Erythroblast (primary cell): ENCODE data around the gene SUMF1.

Experiments used
- DNase-seq, 2 experiments: peaks; one replicate each; lab custom pipeline; 2025; lab: John Stamatoyannopoulos, UW
- GATA1 ChIP-seq: IDR thresholded peaks from 2 replicates; pipeline ENCODE4 v1.6.1; 2011; ENCODE audit warnings: low read depth, mild to moderate bottlenecking, control low read depth, low read length, moderate library complexity
- POLR2A ChIP-seq: IDR thresholded peaks from 2 replicates; pipeline ENCODE4 v1.6.1; 2011; ENCODE audit warnings: mild to moderate bottlenecking, low read length

Gene SUMF1

DNA sequence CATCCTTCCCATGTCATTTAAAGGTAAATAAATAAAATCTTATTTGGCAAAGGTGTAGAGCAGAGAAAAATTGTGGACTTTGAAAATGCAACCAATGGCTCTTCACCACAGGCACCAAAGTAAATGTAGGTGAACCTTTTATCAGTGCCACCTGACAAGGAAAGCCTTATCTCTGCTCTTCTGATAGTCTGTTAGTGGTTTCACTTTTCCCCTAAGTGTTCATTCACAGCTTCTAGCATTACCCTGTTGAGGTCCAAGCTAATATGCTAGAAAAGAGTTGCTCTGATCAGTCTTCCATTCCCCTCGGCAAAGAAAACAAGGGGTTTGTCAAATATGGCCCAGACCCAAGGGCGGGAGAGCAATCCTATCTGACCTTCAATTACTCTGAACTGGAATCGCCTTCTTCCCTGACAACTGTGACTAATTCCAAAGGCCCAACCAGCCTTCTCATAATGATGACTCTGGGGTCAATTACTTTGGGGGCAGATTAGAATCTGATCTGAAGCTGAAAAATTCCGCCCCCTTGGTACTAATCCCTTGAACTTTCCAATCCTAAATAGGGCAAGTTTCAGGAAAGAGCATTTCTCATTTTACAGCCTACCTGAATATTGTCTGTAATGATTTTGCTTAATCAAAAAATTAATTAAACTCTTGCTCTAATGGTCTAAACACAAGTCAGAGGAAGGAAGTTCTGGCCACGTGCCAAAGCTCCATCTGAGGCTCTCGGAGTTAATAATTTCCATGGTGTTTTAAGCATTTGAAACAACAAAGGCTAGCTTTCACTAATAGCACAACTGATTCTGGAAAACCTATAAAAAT, 111.5 kb downstream of the SUMF1 start:
- peak; percentile 46 to 68 for DNase-seq
- TF ChIP-seq GATA1 (no peak), POLR2A (no peak)

DNA sequence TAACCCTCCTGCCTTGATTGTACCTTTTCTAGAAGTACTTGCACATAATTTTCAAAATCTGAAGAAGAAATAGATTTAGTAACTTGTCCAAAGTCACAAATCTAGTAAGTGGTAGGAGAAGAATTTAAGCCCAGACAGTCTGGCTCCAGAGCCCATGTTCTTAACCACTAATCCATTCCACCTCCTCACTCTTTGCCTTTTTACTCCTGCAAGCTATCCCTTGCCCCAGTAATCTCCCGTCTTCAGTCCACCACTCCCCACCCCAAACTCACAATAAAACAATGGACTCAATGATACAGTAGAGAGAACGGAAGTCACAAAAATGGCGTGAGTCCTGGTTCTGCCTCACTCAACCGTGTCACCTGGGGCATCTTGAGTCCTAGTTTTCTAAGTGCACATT, 115.2 kb downstream of the SUMF1 start:
- DNase-seq, result no peak
- no peak for TF ChIP-seq POLR2A
- TF ChIP-seq GATA1, result no peak

DNA sequence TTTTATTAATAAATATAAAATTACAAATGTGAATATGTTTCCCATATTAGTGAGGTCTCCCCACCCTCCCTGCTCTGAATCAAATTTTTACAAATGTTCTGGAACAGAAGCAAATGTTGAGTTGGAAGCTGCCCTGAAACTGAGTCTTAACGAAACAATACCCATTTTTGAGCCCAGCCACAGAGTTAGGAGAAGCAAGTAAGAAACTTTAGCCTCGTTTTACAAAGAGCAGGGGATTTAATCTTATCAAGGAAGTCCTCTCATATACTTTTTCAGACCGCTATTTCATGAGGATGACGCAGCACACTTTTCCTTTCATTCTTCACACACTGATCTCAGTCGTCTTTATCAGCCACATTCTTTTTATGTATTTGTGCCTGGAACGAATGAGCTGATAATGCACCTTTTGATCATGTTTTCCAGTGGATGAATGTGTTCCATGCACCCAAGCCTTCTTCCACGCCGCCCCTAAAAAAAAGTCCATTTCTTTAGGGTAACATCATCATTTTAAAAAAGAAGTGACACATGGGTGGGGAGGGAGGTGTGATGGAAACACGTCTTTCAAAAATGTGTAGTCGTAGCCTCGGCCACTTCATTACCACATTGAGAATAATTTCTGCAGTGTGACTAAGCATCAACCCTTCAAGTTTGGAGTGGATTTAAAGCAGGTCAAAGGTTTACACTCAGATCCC, 115.8 kb downstream of the SUMF1 start:
- TF ChIP-seq POLR2A, result no peak
- TF ChIP-seq GATA1, result no peak
- DNase-seq, result peak; percentile 84 to 85

DNA sequence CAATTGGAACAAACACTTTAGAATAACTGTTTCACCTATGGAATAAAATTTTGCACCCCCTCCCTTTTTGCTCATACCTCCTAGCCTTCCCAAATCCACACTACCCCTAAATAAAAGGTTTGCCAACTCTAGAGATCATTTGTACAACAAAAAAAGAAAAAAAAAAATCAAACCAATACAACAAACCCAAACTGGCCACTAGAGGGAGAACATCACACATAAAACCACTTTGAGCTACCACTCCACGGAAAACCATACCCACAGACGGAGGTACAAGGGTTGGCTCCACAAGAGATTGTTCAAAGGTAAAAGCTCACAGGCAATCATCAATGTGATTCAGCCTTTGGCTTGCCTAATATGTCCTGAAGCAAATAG, 116.3 kb downstream of the SUMF1 start:
- TF ChIP-seq GATA1 (no peak), POLR2A (no peak)
- peak; percentile 84 to 89 for DNase-seq

DNA sequence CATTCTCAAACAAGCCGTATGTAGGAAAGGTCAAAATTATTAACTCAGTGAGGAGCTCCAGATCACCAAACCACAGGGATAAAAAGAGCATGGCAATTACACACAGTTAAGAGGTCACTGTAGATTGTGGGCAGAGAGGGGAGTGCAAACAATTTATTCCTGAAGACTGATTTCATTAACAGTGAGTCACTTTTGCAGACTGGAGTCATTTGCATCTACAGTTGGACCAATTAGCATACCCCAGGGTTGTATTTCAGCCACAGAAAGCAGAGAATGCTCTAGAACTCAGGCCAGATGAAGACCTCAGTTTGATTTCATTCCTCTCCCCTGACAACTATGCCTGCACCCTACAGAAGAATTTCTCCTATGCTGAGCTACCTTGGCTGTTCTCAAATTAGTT, 123.8 kb downstream of the SUMF1 start:
- no peak for TF ChIP-seq POLR2A
- TF ChIP-seq GATA1, result no peak
- no peak for DNase-seq

DNA sequence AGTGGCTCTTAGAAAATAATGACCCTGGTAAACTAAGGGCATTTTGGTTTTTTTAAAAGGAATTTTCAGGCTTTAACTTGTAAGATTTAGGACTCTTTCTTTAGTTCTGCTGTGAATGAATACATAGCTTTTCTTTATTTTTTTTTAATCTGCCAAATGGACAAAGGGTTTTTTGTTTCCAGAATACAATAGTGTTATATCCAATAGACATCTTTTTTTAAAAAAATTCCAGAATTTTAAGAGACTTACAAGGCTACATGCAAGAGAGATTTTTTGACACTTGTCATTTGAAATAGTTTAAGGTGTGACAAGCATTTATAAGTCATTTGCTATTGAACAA, 125.8 kb downstream of the SUMF1 start:
- no peak for TF ChIP-seq GATA1
- no peak for TF ChIP-seq POLR2A
- DNase-seq, result no peak

DNA sequence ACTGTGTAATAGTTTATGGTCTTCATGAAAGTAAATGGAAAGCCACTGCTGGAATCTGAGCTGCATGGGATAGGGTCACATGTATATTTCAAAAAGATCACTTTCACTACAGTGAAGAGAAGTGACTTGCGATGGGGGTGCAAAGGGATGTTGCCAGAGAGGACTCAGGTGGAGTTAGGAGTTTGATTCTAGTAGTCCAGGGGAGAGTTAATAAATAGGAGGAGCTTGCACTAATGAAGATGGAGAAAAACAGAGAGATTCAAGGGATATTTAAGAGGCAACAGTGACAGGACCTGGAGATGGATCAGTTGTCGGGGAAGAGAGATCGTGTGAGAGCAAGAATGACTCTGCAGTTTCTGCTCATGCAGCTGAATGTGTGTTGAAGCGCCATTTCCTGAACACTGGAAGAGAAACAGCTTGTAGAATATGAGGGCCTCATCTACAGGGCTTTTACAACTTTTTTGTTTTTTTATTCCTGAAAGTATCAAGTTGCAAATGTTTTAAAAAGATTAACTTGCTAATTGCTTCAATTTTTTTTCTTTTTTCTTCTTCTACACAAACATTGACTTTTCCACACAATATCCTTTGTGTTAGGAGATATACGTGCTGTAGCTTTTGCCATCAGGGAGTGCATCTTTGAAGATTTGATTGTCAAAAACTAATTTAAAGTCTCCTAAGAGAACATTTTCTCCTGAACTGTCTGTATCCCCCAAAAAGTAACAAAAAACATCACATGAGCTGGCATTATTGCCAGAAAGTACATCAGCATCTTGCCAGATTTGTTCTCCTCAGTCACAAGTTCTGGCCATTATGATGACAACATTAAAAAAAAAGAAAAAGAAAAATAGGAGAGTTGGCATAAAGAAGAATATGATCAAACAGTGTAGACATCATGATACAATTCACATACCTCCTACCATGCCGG, 126.4 kb downstream of the SUMF1 start:
- peak; percentile 49 to 63 for DNase-seq
- TF ChIP-seq GATA1, result no peak
- TF ChIP-seq POLR2A, result no peak

DNA sequence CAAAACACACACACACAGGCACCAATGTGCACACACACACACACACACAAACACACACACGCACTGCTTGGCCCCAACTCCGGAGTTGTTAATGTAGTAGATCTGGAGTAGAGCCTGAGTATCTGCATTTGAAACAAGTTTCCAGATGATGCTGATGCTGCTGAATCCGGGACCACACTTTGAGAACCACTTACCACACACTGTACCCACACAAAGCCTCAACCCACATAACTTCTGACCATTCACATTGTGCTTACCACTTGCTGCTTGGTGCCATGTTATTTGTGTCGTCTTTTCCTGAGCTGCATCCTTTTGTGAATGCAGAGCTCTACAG, 127.0 kb downstream of the SUMF1 start:
- DNase-seq, result no peak
- no peak for TF ChIP-seq GATA1

DNA sequence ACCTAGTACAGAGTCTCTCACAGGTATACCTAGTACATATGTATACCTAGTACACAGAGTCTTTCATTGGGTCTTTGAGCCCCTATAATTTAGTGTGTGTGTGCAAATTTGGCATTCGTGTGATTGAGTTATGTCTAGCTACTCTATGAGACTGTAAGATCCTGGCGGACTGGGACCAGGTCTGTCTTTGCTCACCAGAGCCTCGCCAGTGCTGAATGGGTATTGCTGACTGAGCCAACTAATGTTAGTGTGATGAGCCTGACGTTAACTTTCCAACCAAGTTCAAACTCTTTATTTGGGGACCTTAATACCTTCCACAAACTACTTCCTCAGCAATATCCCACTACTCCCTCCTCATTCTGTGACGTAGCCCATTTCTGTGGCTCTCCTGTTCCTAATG, 128.3 kb downstream of the SUMF1 start:
- no peak for DNase-seq
- TF ChIP-seq POLR2A (no peak), GATA1 (no peak)

DNA sequence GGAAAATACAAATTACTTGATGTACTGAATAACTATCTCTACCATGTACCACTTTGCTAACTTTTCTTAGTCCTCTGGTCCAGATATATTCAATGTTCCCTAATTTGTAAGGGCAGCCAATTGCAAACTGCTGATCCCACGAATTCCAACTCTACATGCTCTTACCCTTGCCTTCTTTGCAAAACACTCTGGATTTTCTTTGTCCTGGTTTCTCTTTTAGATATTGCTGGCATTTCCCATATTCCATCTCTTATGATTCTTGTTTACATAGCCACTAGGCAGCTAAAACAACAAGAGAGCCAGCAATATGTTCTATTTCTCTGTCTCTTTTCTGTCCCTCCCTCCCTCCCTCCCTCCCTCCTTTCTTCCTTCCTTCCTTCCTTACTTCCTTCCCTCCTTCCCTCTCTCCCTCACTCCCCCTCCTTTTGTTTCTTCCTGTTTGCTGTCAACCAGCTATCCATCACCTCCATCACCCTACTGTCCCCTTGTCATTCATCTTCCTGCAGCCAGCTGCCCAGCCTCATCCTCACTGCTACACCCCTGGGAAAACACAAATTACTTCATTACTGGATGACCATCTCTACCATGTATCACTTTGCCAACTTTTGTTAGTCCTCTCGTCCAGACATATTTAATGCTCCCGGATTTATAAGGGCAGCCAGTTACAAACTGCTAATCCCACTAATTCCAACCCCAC, 130.1 kb downstream of the SUMF1 start:
- no peak for TF ChIP-seq GATA1
- TF ChIP-seq POLR2A, result no peak
- DNase-seq, result no peak

DNA sequence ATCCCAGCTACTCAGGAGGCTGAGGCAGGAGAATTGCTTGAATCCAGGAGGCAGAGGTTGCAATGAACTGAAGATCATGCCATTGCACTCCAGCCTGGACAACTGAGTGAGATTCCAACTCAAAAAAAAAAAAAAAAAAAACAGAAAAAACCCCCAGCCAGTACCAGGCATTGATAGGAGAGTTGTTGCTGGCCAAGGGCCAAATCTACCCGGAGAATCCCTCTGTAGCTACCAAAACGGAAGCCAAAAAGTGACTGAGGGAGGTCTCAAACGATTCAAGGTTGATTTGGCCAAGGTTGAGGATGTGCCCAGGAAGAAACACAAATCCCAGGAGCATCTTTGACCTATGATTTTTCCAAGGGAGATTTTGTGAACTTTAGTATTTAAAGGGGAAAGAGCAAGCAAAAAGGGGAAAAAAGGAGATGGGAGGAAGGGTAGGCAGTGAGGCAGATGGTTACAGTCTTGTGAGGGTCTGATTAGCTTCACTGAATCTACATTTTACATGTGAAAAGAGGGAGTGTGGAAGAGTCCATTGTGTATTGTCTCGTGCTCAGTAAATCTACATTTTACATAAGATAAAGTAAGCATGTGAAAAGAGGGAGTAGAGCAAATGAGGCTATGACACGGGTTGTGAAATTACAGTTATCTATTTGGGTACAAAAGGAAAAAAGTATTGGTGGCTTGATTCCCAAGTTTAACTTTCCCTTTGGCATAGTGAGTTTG, 131.1 kb downstream of the SUMF1 start:
- no peak for DNase-seq
- no peak for TF ChIP-seq POLR2A

DNA sequence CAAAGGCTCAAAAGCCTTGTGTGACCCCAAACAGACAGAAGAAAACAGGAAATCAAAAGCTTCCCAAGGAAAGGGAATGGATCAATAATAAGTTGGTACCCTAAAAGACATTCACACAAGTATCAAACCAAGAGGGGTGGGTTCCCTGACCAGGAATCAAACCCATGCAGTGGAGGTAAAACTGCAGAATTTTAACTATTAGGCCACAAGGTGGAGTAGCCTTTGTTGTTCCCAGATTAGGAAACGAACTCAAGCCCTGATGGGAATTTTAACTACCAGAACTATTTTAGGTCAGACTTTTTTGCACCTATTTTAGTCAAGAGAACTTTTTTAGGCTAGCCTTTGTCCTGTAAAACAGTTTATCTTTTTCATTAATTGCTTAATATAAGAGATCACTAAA, 132.5 kb downstream of the SUMF1 start:
- TF ChIP-seq GATA1 (no peak), POLR2A (no peak)

DNA sequence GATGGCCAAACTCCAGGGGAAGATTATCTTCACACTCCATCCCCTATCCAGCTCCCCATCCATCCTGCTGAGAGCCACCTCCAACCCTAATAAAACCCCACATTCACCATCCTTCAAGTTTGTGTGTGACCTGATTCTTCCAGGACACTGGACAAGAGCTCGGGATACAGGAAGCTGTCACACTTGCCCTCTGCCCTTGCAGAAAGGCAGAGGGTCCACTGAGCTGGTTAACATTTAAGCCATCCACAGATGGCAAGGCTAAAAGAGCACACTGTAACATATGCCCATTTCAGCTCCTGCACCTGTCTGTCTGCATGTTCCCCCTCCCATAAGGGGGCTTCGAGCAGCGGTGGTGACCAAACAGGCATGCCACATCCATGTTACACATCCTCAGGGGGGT, 134.1 kb downstream of the SUMF1 start:
- TF ChIP-seq GATA1 (no peak), POLR2A (no peak)
- DNase-seq, result no peak

More for the DNA sequence above, 132.5 kb downstream of the SUMF1 start:
- no peak for DNase-seq
